ENCODE data around the gene CBLC.

DNA sequence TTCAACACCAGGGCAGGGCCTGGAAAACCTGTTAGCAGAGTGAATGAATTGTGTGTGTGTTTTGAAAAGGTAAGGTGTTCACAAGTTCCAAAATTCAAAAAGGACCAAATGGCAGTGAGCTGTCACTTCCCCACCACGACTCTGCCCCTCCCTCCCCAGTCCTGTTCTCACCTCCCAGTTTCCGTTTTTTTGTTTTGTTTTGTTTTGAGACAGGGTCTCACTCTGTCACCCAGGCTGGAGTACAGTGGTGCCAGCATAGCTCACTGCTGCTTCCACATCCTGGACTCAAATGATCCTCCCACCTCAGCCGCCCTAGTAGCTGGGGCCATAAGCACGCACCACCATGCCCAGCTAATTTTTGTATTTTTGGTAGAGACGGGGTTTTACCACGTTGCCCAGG, 49.5 kb upstream of the CBLC start:
- no peak for TF ChIP-seq EZH2 (IDR thresholded peaks at IDR 0.05; ENCODE audit: borderline replicate concordance, insufficient read depth, low read length, poor library complexity, severe bottlenecking)
- TF ChIP-seq, protein P1, sequence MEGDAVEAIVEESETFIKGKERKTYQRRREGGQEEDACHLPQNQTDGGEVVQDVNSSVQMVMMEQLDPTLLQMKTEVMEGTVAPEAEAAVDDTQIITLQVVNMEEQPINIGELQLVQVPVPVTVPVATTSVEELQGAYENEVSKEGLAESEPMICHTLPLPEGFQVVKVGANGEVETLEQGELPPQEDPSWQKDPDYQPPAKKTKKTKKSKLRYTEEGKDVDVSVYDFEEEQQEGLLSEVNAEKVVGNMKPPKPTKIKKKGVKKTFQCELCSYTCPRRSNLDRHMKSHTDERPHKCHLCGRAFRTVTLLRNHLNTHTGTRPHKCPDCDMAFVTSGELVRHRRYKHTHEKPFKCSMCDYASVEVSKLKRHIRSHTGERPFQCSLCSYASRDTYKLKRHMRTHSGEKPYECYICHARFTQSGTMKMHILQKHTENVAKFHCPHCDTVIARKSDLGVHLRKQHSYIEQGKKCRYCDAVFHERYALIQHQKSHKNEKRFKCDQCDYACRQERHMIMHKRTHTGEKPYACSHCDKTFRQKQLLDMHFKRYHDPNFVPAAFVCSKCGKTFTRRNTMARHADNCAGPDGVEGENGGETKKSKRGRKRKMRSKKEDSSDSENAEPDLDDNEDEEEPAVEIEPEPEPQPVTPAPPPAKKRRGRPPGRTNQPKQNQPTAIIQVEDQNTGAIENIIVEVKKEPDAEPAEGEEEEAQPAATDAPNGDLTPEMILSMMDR (IDR thresholded peaks at IDR 0.05; ENCODE audit: poor library complexity, severe bottlenecking), result no peak
- TF ChIP-seq RAD21 (conservative IDR thresholded peaks at IDR 0.05), result no peak
- no peak for TF ChIP-seq MXI1 (conservative IDR thresholded peaks at IDR 0.05; ENCODE audit: poor library complexity, severe bottlenecking)
- TF ChIP-seq POLR2AphosphoS5 (IDR thresholded peaks at IDR 0.05), result no peak
- TF ChIP-seq EP300 (conservative IDR thresholded peaks at IDR 0.05; ENCODE audit: poor library complexity, severe bottlenecking), result no peak
- TF ChIP-seq TAF1 (IDR thresholded peaks at IDR 0.05; ENCODE audit: low read depth), result no peak
- TF ChIP-seq, protein P2, sequence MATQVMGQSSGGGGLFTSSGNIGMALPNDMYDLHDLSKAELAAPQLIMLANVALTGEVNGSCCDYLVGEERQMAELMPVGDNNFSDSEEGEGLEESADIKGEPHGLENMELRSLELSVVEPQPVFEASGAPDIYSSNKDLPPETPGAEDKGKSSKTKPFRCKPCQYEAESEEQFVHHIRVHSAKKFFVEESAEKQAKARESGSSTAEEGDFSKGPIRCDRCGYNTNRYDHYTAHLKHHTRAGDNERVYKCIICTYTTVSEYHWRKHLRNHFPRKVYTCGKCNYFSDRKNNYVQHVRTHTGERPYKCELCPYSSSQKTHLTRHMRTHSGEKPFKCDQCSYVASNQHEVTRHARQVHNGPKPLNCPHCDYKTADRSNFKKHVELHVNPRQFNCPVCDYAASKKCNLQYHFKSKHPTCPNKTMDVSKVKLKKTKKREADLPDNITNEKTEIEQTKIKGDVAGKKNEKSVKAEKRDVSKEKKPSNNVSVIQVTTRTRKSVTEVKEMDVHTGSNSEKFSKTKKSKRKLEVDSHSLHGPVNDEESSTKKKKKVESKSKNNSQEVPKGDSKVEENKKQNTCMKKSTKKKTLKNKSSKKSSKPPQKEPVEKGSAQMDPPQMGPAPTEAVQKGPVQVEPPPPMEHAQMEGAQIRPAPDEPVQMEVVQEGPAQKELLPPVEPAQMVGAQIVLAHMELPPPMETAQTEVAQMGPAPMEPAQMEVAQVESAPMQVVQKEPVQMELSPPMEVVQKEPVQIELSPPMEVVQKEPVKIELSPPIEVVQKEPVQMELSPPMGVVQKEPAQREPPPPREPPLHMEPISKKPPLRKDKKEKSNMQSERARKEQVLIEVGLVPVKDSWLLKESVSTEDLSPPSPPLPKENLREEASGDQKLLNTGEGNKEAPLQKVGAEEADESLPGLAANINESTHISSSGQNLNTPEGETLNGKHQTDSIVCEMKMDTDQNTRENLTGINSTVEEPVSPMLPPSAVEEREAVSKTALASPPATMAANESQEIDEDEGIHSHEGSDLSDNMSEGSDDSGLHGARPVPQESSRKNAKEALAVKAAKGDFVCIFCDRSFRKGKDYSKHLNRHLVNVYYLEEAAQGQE (IDR thresholded peaks at IDR 0.05; ENCODE audit: borderline replicate concordance), result no peak
- no peak for TF ChIP-seq SMC3 (conservative IDR thresholded peaks at IDR 0.05; ENCODE audit: poor library complexity)

Measured in neural cell (in vitro differentiated cells).